Posterior cingulate gyrus (tissue), 11 donors: Measurements from ENCODE around the gene DNM3.
A peak's percentile ranks its signal among the peaks of the same experiment; 100 is the strongest.

ENCODE experiments used
- DNase-seq, 10 donors: peaks; one replicate each; pipeline versions ENCODE4 v3.0.0 to v3.0.0-alpha.2; 2020 to 2021; ENCODE audit warnings: mixed read lengths in 3 of 10
- intact Hi-C: fragments of 100-400 bp; cut with DNase I; formaldehyde crosslinking; loops from one replicate; pipeline ENCODE4 v1.15.1; 2023

The DNM3 gene

GRCh38 chr1:171865106-171865505 lies 23.8 kb downstream of the DNM3 start:
- intact Hi-C loops: no loop called here
- DNase-seq: peak in 1 of 10 donors; percentile 55

DNA sequence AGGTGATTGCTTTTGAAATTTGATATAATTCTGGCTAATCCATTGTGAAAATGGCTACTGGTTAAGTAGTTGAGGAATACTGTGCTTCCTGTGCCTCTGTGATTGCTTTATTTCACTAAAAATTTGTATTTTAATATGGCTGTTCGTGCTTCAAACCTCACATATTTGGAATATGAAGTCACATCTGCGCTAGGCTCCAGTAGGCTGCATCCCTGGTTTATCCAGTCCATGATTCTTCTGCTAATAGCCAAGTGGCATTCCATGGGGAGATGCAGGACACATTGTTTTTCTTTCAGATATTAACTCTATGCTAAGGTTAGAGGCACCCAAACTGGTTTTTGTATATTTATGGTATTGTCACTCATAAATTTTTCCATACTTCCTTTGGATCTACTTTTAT lies 25.9 kb downstream of the DNM3 start:
- DNase-seq: no peak
- intact Hi-C loops: no loop called here

- no peak for DNase-seq
- intact Hi-C loops: no loop called here
Measured at GRCh38 chr1:171868217-171868803, 27.0 kb downstream of the DNM3 start.

DNA sequence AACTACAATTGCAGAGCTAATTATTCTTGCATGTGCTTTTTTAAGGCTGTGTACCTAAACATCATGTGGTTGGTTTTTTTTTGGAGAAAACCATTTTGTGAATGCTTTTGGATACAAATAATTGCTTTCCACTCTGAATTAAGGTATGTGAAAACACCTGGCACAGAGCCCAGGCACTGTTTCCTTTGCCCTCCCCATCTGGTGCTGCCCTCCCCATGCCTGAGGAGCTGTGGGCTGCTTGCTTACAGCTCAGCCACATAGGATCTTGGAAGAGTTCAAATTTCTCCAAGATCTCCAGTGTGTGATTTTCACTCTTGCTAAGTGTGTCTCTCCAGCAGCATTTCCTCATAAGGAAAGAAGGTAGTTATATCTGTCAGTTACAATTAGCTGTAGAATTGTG lies 27.8 kb downstream of the DNM3 start:
- intact Hi-C loops: no loop called here
- no peak for DNase-seq

DNA sequence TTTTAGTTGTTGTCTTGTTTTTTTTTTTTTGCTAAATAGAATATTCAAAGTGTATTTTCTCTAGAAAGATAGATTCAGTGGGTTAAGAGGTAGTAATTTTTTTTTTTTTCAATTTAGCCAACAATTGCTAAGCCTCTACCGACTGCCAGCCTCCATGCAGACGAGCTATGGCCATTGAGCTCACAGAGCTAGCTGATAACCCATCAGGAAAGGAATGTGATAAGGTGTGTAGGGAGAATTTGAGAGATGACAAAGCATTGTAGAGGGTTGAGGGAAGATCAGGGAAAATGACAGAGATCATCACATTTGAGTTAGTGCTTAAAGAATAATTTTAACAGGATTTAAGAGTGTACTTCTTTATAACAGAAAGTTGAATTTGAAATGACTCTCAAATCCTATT lies 30.6 kb downstream of the DNM3 start:
- DNase-seq: no peak
- intact Hi-C loops: no loop called here

DNA sequence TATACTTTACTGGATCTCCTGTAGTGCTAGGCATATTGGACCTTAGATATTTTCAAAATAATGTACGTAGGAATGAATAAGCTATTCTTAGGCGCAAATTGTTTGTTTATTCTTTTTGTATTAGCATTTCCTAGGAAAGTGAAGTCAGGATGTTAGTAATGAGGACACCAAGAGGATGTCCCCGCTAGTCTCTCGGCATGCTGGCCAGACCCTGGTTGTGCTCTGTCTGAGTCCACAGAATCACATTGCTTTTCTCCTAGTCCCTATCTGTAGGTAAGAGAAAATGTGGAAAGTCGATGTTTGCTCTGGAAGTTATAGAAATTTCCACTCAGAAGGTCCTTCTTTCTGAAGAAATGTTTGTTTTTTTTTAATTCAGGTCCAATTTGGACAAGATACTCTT lies 31.1 kb downstream of the DNM3 start:
- intact Hi-C loops: no loop called here
- DNase-seq: no peak

DNA sequence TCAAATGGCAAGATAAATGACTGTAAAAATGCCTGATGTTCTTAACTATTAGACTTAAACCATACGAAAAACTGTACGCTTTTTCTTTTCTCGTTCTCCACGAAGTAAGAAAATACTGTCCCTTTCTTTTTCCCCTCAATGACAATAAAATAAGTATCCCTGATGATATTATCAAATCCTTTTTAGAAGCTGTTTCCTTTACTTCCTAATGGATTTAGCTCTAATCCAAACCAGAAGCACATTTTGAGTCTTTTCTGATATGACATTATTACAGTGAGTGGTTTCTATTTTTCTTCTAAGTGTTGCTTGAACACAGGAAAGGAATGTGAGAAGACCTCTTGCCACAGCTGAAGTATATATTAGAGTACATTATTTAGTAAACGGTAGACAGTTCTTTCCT lies 32.4 kb downstream of the DNM3 start:
- intact Hi-C loops: no loop called here
- no peak for DNase-seq

- DNase-seq: no peak
- intact Hi-C loops: no loop called here
Measured at GRCh38 chr1:171877701-171878100, 36.4 kb downstream of the DNM3 start.

GRCh38 chr1:171879556-171879955 lies 38.3 kb downstream of the DNM3 start:
- no peak for DNase-seq
- intact Hi-C loops: no loop called here

DNA sequence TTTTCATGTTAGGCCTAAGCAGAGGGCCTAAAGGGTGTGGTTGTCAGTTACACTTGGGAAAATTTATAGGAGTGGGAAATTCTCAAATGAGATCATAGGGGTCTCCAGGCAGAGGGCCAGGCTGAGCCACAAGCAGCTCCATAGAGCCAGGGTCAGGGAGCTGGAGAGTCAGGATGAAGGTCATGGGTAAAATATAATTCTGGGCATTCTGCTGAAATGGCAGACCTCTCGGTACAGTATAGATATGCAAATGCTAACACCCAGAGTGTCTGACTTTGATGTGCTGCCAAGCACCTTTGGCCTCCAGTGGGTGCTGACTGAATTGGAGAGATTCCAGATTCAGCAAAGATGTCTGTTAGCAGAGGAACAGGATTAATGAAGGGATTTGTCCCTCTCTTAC lies 40.1 kb downstream of the DNM3 start:
- intact Hi-C loops: no loop called here
- DNase-seq: no peak

DNA sequence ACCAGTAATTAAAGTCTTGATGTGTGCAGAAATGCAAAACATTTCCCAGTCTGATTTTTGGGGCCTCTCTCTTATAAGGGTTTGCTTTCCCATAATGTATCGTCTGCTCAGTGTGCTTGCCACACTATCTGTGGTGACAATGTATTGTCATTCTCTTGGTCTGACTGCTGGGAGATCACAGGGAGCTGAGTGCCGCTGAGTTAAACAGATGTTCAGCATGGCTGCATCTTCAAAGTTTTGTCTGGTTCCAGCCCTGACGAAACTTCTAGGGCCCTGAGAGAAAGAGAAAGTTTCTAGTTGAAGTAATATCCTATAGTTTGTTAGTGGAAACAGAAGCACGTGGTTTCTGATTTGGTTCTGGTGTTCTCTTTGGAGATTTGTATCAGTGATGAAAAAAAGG lies 42.6 kb downstream of the DNM3 start:
- intact Hi-C loops: no loop called here
- DNase-seq: peak in 1 of 10 donors; percentile 14

- no peak for DNase-seq
- intact Hi-C loops: no loop called here
Measured at GRCh38 chr1:171884475-171884874, 43.2 kb downstream of the DNM3 start.

DNA sequence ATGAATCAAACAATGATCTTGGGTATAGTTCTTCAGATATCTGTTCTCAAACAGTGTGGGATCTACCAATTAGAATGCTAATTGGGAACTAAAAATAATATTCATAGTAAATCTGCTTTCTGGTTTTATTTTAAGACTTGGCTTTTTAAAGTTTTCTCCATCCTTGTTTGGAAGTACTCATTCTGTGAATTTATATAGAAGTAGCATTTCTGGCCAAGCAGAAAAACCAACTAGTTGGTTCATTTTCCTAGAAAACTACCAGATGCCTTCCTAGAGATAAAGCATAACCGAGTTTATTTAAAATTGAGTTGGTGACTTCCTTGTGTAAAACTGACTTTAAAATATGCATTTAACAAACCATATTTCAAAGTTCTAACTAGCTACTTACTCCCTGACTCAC lies 48.8 kb downstream of the DNM3 start:
- DNase-seq: no peak
- intact Hi-C loops: no loop called here

DNA sequence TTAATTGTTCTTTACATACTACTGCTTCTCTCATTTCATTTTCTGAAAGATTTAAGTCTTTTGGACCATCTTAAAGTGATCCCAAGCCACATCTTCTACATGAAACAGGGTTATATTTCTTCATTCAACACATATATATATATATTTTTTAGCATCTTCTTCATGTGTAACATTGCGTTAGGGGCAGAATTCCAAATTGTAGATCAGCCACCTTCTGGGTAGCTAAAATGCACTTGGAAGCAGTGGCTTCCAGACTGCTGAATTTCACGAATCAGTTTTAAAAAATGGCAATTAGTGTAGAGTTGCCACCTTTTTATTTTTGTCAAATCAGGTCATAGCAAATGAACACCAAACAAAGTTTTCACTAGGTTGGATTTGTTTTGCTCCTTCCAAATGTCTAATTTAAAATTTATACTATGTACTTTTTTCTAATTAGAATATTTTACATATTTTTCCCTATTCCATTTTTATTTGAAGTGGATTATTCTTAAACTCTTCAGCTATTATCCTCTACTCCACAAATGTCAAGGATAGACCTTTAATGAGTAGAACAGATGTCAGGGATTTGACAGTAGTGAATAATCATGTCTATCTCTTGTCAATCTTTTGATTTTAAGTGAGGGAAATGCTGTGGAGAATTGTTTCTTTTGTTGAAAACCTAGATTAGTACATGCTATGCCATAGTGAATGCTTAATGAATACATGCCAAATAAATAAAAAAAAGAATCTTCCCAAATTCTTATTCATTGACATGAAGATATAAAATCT lies 55.8 kb downstream of the DNM3 start:
- intact Hi-C loops: no loop called here
- DNase-seq: no peak

DNA sequence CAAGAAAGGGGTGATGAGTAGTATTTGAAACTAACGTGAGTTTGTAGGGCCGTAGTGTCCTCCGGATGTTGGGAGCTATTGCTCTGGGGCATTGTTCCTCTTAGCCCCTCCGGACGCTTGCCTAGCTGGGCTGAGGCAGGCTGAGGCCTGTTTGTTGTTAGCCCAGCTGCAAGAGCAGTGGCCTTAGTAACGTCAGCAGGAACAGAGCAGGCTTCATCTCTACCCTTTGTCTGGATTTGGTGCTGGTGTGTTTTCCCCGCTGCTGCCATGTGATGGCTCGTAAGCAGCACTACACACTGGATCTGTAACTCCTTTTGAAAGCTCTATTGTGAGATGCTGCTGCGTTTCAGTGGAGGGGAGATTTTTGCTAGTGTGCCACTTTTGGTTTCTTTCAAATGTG lies 57.6 kb downstream of the DNM3 start:
- DNase-seq: peak; percentile 66 to 98 (median 78)
- intact Hi-C loops: loop anchor here (2.0 kb wide), 1 partner anchor 56 kb away; no protein-coding TSS in a partner anchor

GRCh38 chr1:171899838-171900237 lies 58.5 kb downstream of the DNM3 start:
- intact Hi-C loops: loop anchor here (2.0 to 10.0 kb wide), 2 partner anchors 57 to 85 kb away; no protein-coding TSS in a partner anchor
- DNase-seq: no peak

GRCh38 chr1:171901245-171901644 lies 59.9 kb downstream of the DNM3 start:
- peak in 3 of 10 donors; percentile 31 to 82 (median 39) for DNase-seq
- intact Hi-C loops: loop anchor here (10.0 kb wide), 1 partner anchor 84 kb away; no protein-coding TSS in a partner anchor

DNA sequence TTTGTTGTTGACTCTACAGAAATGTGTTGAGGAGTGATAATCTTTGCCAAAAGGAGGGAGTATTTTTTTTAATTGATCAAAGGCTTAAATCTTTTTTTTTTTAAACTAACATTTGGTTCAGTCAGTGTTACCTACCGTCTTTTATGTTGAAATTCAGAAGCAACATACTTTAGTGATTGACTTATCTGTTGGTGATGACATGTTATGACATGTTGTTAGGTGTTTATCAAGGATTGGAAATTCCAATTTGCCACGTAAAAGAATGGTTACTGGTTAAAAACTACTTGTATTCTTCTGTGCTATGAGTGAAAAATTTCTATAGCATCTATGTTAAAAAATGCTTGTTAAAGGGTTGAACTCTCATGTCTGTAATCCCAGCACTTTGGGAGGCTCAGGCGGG lies 61.2 kb downstream of the DNM3 start:
- intact Hi-C loops: loop anchor here (10.0 kb wide), 1 partner anchor 82 kb away; no protein-coding TSS in a partner anchor

GRCh38 chr1:171904778-171905450 lies 63.6 kb downstream of the DNM3 start:
- intact Hi-C loops: loop anchor here (10.0 kb wide), 1 partner anchor 80 kb away; no protein-coding TSS in a partner anchor
- DNase-seq: no peak

More for the DNA sequence above, 61.2 kb downstream of the DNM3 start:
- DNase-seq: no peak

DNA sequence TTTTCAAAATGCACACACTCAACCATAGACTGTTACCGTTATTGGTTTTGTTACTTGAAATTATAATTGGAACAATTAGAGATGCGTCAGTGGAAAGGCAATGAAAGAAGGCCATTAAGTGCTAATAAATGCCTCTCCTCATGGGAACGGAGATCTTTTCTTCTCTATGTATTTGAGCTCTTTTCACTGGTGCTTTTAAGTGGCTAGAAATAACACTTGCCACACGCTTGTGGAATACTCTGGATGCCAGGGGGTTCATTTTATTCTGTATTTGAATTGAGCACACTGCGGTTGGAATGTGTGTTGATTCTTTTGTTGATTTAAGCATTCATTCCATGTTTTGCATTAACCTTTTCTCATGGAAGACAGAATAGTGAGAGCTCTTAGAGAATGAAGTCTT lies 68.4 kb downstream of the DNM3 start:
- intact Hi-C loops: loop anchor here (5.0 to 10.0 kb wide), 2 partner anchors 75 to 107 kb away; no protein-coding TSS in a partner anchor
- DNase-seq: no peak

DNA sequence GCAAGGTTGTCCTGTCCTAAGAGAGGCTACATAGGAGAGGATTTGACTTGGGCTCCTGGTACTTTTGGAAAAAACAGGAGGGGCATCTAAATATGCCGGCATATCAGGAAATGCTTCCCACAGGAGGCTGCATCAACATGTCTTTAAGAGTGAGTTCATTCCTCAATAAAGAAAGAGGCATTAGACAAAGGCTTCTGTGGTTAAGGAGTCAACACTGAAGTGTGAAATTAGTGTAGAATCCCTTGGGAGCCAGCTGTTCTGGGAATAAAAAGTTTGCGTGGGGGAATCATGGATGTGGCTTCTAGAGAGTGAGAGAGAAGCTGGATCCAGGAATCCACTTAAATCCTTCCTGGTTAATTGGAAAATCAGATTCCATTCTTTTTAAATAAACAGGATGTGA lies 69.5 kb downstream of the DNM3 start:
- intact Hi-C loops: loop anchor here (5.0 kb wide), 1 partner anchor 108 kb away; no protein-coding TSS in a partner anchor
- DNase-seq: no peak
